ENCODE data around the gene NAGLU. TPM values are rescaled to one million over a fixed set of nuclear protein-coding genes. Genes with fewer than 3 reads are reported as not detected.

Gene NAGLU
- total RNA-seq: 15.8 and 16.4 TPM in 2 replicates

DNA sequence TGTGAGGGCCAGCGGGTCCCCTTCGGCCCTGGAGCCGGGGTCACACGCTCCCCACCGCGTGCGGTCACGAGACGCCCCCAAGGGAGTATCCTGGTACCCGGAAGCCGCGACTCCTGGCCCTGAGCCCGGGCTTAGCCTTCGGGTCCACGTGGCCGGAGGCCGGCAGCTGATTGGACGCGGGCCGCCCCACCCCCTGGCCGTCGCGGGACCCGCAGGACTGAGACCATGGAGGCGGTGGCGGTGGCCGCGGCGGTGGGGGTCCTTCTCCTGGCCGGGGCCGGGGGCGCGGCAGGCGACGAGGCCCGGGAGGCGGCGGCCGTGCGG is at the start of gene NAGLU:
Gene NAGLU, plus strand, starts transcription at position 194 of the 324 bp plus-strand sequence. Its CDS starts 32 bp downstream, at position 226.

DNA sequence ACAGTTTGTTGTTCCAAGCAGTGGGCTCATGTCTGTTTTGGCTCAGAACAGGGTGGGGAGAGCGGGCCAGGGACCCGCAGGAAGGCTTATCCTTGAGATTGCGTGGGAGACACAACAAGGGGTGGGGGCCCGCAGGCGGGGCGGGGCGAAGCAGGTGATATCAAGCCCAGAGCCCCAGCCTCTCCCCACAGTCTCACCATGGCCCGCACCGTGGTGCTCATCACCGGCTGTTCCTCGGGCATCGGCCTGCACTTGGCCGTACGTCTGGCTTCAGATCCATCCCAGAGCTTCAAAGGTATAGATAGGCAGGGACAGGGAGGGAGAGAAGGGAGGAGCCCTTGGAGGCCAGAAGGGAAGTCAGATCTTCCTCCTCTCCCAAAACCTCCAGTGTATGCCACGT is 16.7 kb downstream of the NAGLU start, which contains the start of gene HSD17B1:
Gene HSD17B1, plus strand, starts transcription at position 188 of the 400 bp plus-strand sequence. Its CDS starts 11 bp downstream, at position 199.

DNA sequence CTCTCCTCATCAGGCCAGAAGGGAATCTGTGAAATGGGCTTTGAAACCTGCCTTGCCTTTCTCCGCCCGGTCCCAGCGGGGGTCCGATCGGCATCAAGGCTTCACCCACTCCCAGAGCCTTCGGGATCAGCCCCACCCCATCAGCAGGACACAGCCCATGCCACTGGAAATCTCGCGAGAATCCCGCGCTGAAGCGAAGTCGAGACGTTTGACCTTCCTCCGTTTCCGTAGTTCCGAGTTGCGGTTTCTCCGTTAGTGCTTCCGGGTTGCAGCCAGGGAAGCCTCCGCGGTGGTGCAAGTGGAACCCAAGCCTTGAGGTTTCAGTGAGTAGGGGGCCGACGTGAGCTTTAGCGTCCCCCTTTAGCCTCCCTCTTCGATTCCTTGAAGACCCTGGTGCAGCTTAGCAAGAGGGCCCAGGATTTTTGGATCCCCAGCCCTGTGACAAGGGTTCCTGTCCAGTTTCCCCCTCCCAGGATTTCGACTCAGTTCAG is 25.9 kb downstream of the NAGLU start, which contains the start of gene COASY:
Gene COASY, plus strand, starts transcription at position 252 of the 491 bp plus-strand sequence. CDS start 475 bp downstream, outside the sequence.

GRCh38 chr17:42566883-42567573 is 31.0 kb downstream of the NAGLU start, which contains the start of gene MLX:
MLX (plus strand) TSS chr17:42567100; CDS start chr17:42567125, 25 bp downstream.

DNA sequence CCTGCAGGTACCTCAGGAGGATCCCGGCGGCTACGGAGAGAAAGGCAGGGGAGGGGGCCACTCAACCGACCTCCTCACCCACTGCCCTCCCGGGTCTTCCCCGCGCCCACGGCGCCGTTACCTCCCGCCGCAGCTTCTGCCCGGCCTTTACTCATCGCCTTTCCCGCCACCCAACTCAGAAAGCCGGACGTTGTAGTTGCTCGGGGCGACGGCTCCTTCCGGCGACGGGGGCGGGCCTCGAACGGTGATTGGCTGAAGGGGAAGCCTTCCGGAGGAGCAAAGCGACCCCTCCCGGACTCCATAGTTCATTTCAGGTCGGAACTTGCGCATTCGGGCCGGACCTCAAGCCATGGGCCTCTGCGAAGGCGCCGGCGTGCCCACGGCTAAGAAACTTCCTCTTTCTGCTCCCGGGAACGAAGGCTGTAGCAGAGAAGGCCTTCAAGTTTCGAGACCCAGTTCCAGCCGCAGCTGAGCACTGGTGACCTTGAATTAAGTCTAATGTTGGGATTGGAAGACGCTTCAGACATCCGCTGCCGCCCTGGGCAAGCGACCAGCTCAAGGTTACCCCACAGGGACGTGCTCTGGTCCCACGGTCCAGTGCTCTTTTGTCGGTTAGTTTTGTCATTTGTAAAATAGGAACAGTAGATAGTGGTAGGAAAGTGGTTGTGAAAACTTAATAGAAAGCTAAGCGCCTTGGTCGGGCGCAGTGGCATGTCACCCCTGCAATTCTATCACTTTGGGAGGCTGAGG is 41.7 kb downstream of the NAGLU start, which contains the start of gene PSMC3IP:
Gene PSMC3IP, minus strand, starts transcription at position 198 of the 750 bp plus-strand sequence. Its CDS starts 43 bp downstream, at position 155.

Other genes starting within 250 kb of the NAGLU start
- 14.8 and 25.9 TPM in 2 replicates for gene STAT5A, start 247.7 kb upstream of the NAGLU start, total RNA-seq
- gene STAT3, start 147.8 kb upstream of the NAGLU start, total RNA-seq: 76.6 and 104 TPM in 2 replicates
- 733 and 826 TPM in 2 replicates for gene CAVIN1, start 113.0 kb upstream of the NAGLU start, total RNA-seq
- 25.6 and 39.2 TPM in 2 replicates for gene ATP6V0A1, start 77.4 kb upstream of the NAGLU start, total RNA-seq
- 0.63 and 2.8 TPM in 2 replicates for gene HSD17B1, start 16.7 kb downstream of the NAGLU start, total RNA-seq
- gene COASY, start 25.9 kb downstream of the NAGLU start, total RNA-seq: 12.2 and 16.9 TPM in 2 replicates
- gene MLX, start 30.9 kb downstream of the NAGLU start, total RNA-seq: 24.9 and 33.0 TPM in 2 replicates
- gene PSMC3IP, start 41.5 kb downstream of the NAGLU start, total RNA-seq: 3.9 and 7.3 TPM in 2 replicates
- gene RETREG3, start 73.1 kb downstream of the NAGLU start, total RNA-seq: 39.9 and 45.7 TPM in 2 replicates
- gene TUBG1, start 73.4 kb downstream of the NAGLU start, total RNA-seq: 29.6 and 30.2 TPM in 2 replicates
- 3.0 and 4.7 TPM in 2 replicates for gene TUBG2, start 123.0 kb downstream of the NAGLU start, total RNA-seq
- gene PLEKHH3, start 140.8 kb downstream of the NAGLU start, total RNA-seq: 4.6 and 6.5 TPM in 2 replicates
- gene CCR10, start 145.6 kb downstream of the NAGLU start, total RNA-seq: 0.63 and 0.85 TPM in 2 replicates
- 17.1 and 23.8 TPM in 2 replicates for gene CNTNAP1, start 146.3 kb downstream of the NAGLU start, total RNA-seq
- gene EZH1, start 208.8 kb downstream of the NAGLU start, total RNA-seq: 7.8 and 14.7 TPM in 2 replicates
- 2.5 and 2.7 TPM in 2 replicates for gene RAMP2, start 225.0 kb downstream of the NAGLU start, total RNA-seq
- 40.4 and 46.0 TPM in 2 replicates for gene VPS25, start 237.2 kb downstream of the NAGLU start, total RNA-seq
- 0.63 and 8.1 TPM in 2 replicates for gene WNK4, start 244.4 kb downstream of the NAGLU start, total RNA-seq